ENCODE data around the gene ATP5F1E. TPM values are rescaled to one million over a fixed set of nuclear protein-coding genes. Genes with fewer than 3 reads are reported as not detected.

ATP5F1E gene
- total and polyA plus RNA-seq, 10 of the 15 experiments (the other 5 are each of a cell fraction or from before 2014, with no cell fraction given), result 49.0 to 407 (median 117) TPM

DNA sequence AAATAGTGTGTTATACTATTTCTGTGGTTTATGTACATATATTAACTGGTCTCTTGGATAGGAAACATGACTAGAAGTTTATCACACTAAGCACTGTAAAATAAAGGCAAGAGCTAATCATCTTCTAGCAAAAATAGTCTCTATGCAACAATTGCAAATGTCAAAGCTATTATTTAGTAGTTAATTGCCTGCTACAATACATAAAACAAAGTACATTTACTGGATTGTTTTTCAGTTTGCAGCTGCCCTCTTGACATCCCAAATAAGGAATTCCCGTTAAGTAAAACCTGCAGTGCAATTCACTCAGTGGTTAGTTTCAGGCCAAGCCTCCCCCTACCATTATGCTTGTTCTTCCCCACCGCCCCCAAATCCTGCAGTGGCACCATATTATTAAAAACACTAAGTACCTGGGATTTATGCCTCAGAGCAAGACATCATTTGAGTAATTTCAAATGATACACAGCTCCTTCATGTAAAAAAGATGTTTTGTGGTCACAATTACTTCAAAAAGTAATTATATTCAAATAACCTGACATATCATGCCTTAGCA is 1.6 kb upstream of the ATP5F1E start:
- Histone ChIP-seq H4K20me1 (ENCODE audit: control insufficient read depth, insufficient read depth) (no peaks in the 10 kb centered on the region), H3K27ac (ENCODE audit: control insufficient read depth, insufficient read depth) (no peak overlapping the region), H3K9ac (ENCODE audit: control insufficient read depth, insufficient read depth, low read length) (no peak overlapping the region), H2AFZ (ENCODE audit: control insufficient read depth, low read depth, low read length) (no peak overlapping the region), H3K9me3 (replicated peaks; ENCODE audit: control insufficient read depth, insufficient read depth, low read length) (no peaks in the 10 kb centered on the region), H3K4me2 (ENCODE audit: control insufficient read depth, insufficient read depth) (no peak overlapping the region), H3K36me3 (ENCODE audit: control insufficient read depth in 2 of 2, insufficient read depth in 2 of 2, low read length in 1 of 2) (peaks cover 10 to 25% of the 10 kb centered on the region in 2 experiments), H3K4me3 (no peak overlapping the region), H3K79me2 (ENCODE audit: control insufficient read depth, insufficient read depth, low read length) (peaks cover 60% of the 10 kb centered on the region), H3K4me1 (ENCODE audit: control insufficient read depth, insufficient read depth, low read length) (no peaks in the 10 kb centered on the region; the same call in 1 of the 2 replicates), H3K27me3 (replicated peaks in 1 of 2; ENCODE audit: control insufficient read depth in 2 of 2, insufficient read depth in 2 of 2, low read length in 1 of 2) (no peaks in the 10 kb centered on the region)
- CTCF ChIA-PET, result interaction anchor here (0.9 to 1.2 kb wide), 2 partner anchors 9 to 164 kb away, joined by 3 read pairs; partner anchors contain the start of gene PRELID3B
- SMC1A ChIA-PET (ENCODE audit: uncharacterized antibody, unreplicated experiment), result interaction anchor here (0.8 to 1.5 kb wide), 3 partner anchors 8 to 149 kb away, joined by 3 to 8 read pairs (median 5); no protein-coding TSS in a partner anchor
- intact Hi-C loops (cut with micrococcal nuclease; ENCODE audit: unreplicated experiment), result loop anchor here (2.0 to 10.0 kb wide), 4 partner anchors 49 to 379 kb away; partner anchors contain the start of genes NELFCD and STX16
- in situ Hi-C loops (cut with MboI), result no loop called here
- POLR2A ChIA-PET, result interaction anchor here (1.2 to 6.0 kb wide), 3 partner anchors 9 to 130 kb away, joined by 3 to 40 read pairs (median 6); partner anchors contain the start of gene PRELID3B
- BruUV-seq (replicated peaks), result no TSS peak
- whole genome bisulfite sequencing (ENCODE audit: insufficient coverage, insufficient replicate concordance, low lambda C conversion rate, missing lambda C conversion rate), result 96% methylated on average over 2 of the region's 2 CpGs
- ATAC-seq (no peak), FAIRE-seq (no peak), DNase-seq (ENCODE audit: low read depth, low spot score) (no peak)
- TF ChIP-seq TAF1 (IDR thresholded peaks at IDR 0.05; ENCODE audit: borderline replicate concordance, low read depth, low read length) (no peak), EED (IDR thresholded peaks at IDR 0.05; ENCODE audit: low read depth) (no peak), NBN (IDR thresholded peaks at IDR 0.05) (no peak), NFXL1 (IDR thresholded peaks at IDR 0.05; ENCODE audit: borderline replicate concordance) (no peak), RAD21 (IDR thresholded peaks at IDR 0.05; ENCODE audit: insufficient read depth, low read depth, low read length) (no peak), KDM1A (IDR thresholded peaks at IDR 0.05; ENCODE audit: borderline replicate concordance) (no peak), PKNOX1 (IDR thresholded peaks at IDR 0.05) (no peak), HDGF (IDR thresholded peaks at IDR 0.05) (no peak), CREM (IDR thresholded peaks at IDR 0.05; ENCODE audit: low read depth) (no peak), BRCA1 (IDR thresholded peaks at IDR 0.05; ENCODE audit: low read depth, low read length) (no peak), ESRRA (IDR thresholded peaks at IDR 0.05; ENCODE audit: low read length) (no peak), E2F4 (IDR thresholded peaks at IDR 0.05; ENCODE audit: low read depth, low read length) (no peak)
- TF ChIP-seq, protein P1, sequence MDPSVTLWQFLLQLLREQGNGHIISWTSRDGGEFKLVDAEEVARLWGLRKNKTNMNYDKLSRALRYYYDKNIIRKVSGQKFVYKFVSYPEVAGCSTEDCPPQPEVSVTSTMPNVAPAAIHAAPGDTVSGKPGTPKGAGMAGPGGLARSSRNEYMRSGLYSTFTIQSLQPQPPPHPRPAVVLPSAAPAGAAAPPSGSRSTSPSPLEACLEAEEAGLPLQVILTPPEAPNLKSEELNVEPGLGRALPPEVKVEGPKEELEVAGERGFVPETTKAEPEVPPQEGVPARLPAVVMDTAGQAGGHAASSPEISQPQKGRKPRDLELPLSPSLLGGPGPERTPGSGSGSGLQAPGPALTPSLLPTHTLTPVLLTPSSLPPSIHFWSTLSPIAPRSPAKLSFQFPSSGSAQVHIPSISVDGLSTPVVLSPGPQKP (IDR thresholded peaks at IDR 0.05; ENCODE audit: low read depth, low read length), result no peak
- RAD21 ChIA-PET (ENCODE audit: unreplicated experiment), result interaction anchor here (1.7 to 2.5 kb wide), 3 partner anchors 16 to 55 kb away, joined by 4 to 11 read pairs (median 10); no protein-coding TSS in a partner anchor

All from GM12878 (cell line).